HCT116 (cell line): Measurements from ENCODE around the gene GRIP1. TPM values are rescaled to one million over a fixed set of nuclear protein-coding genes. Genes with fewer than 3 reads are reported as not detected.

Source experiments
- ATAC-seq: fragments of 200-7000 bp; cut with Tn5 transposase; 2 replicates; pipeline ENCODE4 v1.9.1; 2020; ENCODE audit warnings: mild to moderate bottlenecking, moderate library complexity
- BruUV-seq: library from RNA; stranded (reverse); fragments of 400-500 nt; replicated peaks from 2 replicates; lab custom pipeline; 2021; lab: Mats Ljungman, UMichigan
- CTCF ChIA-PET: fragments of 300-600 bp; sonication (Branson Sonifier 250); formaldehyde crosslinking; loops from one replicate; lab custom pipeline; 2021; ENCODE audit warnings: antibody characterized with exemption; lab: Charles Lee
- POLR2A ChIA-PET: fragments of 300-600, 350-600 bp; sonication (Branson Sonifier 250); formaldehyde crosslinking; loops from one replicate; lab custom pipeline; 2021; ENCODE audit warnings: antibody characterized with exemption; lab: Charles Lee
- RAD21 ChIA-PET, 2 experiments: fragments of 300-600 bp; sonication (Branson Sonifier 250); formaldehyde crosslinking; loops; one replicate each; lab custom pipeline; 2023; ENCODE audit warnings: low total read pairs in 2 of 2; ENCODE audit not compliant: uncharacterized antibody in 2 of 2, unreplicated experiment in 2 of 2, low non-redundant PET in 1 of 2; lab: Charles Lee
- DNase-seq: peaks from one replicate; pipeline ENCODE4 v3.0.0-alpha.2; 2010; ENCODE audit warnings: low read depth, low spot score
- H2AFZ ChIP-seq: fragments of 200-600 bp; shearing (Covaris generic), sonication (generic); 2 replicates; pipeline ENCODE4 v1.6.1; 2017; ENCODE audit warnings: low read depth, mixed run types, mixed read lengths, antibody characterized with exemption, low read length; ENCODE audit not compliant: poor library complexity, severe bottlenecking
- H3K27ac ChIP-seq: 2 replicates; pipeline ENCODE4 v1.5.1; 2012; ENCODE audit warnings: low read depth, low read length
- H3K27me3 ChIP-seq: fragments of 200-600 bp; sonication (generic); 2 replicates; pipeline ENCODE4 v1.6.1; 2016; ENCODE audit warnings: mixed run types, low read length, mixed read lengths; ENCODE audit not compliant: insufficient read depth
- H3K36me3 ChIP-seq, 2 experiments: fragments of 200-500 bp in 1 of 2; fragments of 200-600 bp in 1 of 2; sonication (Bioruptor generic) in 1 of 2; sonication (generic) in 1 of 2; 2 replicates each; pipeline versions ENCODE4 v1.5.1 to v1.6.1; 2014 to 2016; ENCODE audit warnings: low read length in 2 of 2, inconsistent platforms in 1 of 2, mixed read lengths in 1 of 2, mixed run types in 1 of 2; ENCODE audit not compliant: insufficient read depth in 2 of 2, control insufficient read depth in 1 of 2
- H3K4me1 ChIP-seq, 2 experiments: fragments of 200-600 bp in 1 of 2; sonication (generic) in 1 of 2; 2 replicates each; pipeline versions ENCODE4 v1.5.1 to v1.6.1; 2012 to 2017; ENCODE audit warnings: low read length in 2 of 2, inconsistent platforms in 1 of 2, mild to moderate bottlenecking in 1 of 2, mixed read lengths in 1 of 2, mixed run types in 1 of 2, moderate library complexity in 1 of 2; ENCODE audit not compliant: insufficient read depth in 2 of 2, control insufficient read depth in 1 of 2
- H3K4me2 ChIP-seq: fragments of 200-600 bp; sonication (generic); 2 replicates; pipeline ENCODE4 v1.6.1; 2017; ENCODE audit warnings: mixed run types, low read length, mixed read lengths
- H3K4me3 ChIP-seq, 2 experiments: fragments of 200-600 bp in 1 of 2; sonication (generic) in 1 of 2; replicated peaks in 1 of 2; 2 replicates each; pipeline ENCODE4 v1.5.1; 2011 to 2016; ENCODE audit warnings: low read length in 2 of 2, control low read depth in 1 of 2, low read depth in 1 of 2, mild to moderate bottlenecking in 1 of 2, mixed read lengths in 1 of 2, mixed run types in 1 of 2
- H3K79me2 ChIP-seq: fragments of 200-600 bp; sonication (generic); 2 replicates; pipeline ENCODE4 v1.6.1; 2017; ENCODE audit warnings: mild to moderate bottlenecking, mixed run types, low read length, moderate library complexity, mixed read lengths; ENCODE audit not compliant: insufficient read depth
- H3K9ac ChIP-seq: fragments of 200-600 bp; sonication (generic); 2 replicates; pipeline ENCODE4 v1.6.1; 2016; ENCODE audit warnings: low read length, mixed read lengths
- H3K9me2 ChIP-seq: fragments of 200-600 bp; sonication (generic), shearing (Covaris generic); 2 replicates; pipeline ENCODE4 v1.6.1; 2017; ENCODE audit warnings: mixed run types, mild to moderate bottlenecking, moderate library complexity; ENCODE audit not compliant: insufficient read depth
- H3K9me3 ChIP-seq, 2 experiments: fragments of 200-500 bp in 1 of 2; fragments of 200-600 bp in 1 of 2; sonication (Bioruptor generic) in 1 of 2; sonication (generic) in 1 of 2; 2 replicates each; pipeline ENCODE4 v1.6.1; 2014 to 2017; ENCODE audit warnings: low read length in 2 of 2, mixed read lengths in 2 of 2, inconsistent platforms in 1 of 2, low read depth in 1 of 2, mild to moderate bottlenecking in 1 of 2, mixed run types in 1 of 2, moderate library complexity in 1 of 2; ENCODE audit not compliant: control insufficient read depth in 1 of 2, insufficient read depth in 1 of 2
- H4K20me1 ChIP-seq: fragments of 200-600 bp; sonication (generic), shearing (Covaris generic); 2 replicates; pipeline ENCODE4 v1.6.1; 2017; ENCODE audit warnings: mixed run types, mild to moderate bottlenecking, moderate library complexity; ENCODE audit not compliant: insufficient read depth
- EGR1 ChIP-seq: IDR thresholded peaks from 2 replicates; pipeline ENCODE4 v1.6.1; 2012; ENCODE audit warnings: low read depth
- EZH2 ChIP-seq: fragments of 200-600 bp; sonication (generic); IDR thresholded peaks from 2 replicates; pipeline ENCODE4 v1.6.1; 2017; ENCODE audit warnings: antibody characterized with exemption, mixed run types
- POLR2A ChIP-seq: IDR thresholded peaks from 2 replicates; pipeline ENCODE4 v1.7.0; 2011; ENCODE audit warnings: borderline replicate concordance; ENCODE audit not compliant: insufficient read depth, insufficient read length; ENCODE audit errors: extremely low read depth
- RAD21 ChIP-seq: IDR thresholded peaks from 2 replicates; pipeline ENCODE4 v1.6.1; 2012; ENCODE audit warnings: low read depth, mild to moderate bottlenecking
- SRF ChIP-seq: IDR thresholded peaks from 2 replicates; pipeline ENCODE4 v1.6.1; 2012; ENCODE audit warnings: low read depth
- intact Hi-C: fragments of 100-400 bp; cut with micrococcal nuclease; formaldehyde crosslinking; loops from 2 replicates; pipeline ENCODE4 v1.10.0; 2022
- total RNA-seq: library from RNA; stranded (reverse); gene quantifications from one replicate; pipeline ENCODE4 v1.2.1, GENCODE V29; 2021; ENCODE audit not compliant: unreplicated experiment
- TF ChIP-seq, protein P1 (sequence below): IDR thresholded peaks from 2 replicates; pipeline ENCODE4 v1.6.1; 2012

Gene GRIP1
- total RNA-seq, 1 experiment from 2014 or later = not detected

DNA sequence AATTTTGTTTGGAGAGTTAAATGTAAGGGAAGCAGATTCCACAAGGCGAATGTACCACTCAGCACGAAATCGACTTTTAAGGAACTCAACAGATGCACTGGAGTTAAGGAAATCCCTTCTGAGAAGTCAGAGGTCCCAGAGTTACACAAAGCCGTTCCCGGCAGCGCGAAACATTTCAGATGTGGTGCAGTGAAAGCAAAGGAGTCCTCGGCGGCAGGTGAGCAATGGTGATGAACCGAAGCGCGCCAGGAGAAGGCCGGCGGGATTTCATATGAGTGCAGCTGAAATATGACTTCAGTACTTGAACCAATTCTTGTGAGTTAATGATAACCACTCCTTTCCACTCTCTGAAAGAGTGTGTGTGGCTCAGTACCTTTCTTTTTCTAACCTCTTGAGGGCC is 183.2 kb downstream of the GRIP1 start (continued):
- TF ChIP-seq, protein P1, sequence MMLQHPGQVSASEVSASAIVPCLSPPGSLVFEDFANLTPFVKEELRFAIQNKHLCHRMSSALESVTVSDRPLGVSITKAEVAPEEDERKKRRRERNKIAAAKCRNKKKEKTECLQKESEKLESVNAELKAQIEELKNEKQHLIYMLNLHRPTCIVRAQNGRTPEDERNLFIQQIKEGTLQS = no peak
- TF ChIP-seq RAD21 = no peak

DNA sequence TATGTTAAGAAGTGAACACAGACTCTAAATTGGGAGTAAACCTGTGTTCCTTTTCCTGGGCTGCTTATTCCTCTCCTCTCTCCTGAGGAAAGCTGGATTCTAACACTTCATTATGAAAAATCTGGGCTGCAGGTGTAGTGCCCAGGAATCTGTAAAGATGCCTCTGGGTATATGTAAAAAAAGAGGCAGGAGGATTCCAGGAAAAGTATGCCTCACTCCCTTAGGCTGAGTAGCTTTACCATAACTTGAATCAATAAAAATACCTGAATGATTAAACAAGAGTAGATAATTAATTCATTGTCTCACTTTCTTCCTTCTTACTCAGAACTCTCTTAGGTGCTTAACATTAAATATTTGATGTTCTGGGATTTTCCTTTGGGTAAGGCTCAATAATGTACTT is 185.1 kb downstream of the GRIP1 start:
- Histone ChIP-seq H3K36me3 (no peaks in the 10 kb centered on the region), H3K9me3 (no peaks in the 10 kb centered on the region), H2AFZ (no peak overlapping the region), H3K4me2 (no peak overlapping the region), H3K9ac (no peak overlapping the region), H3K4me3 (no peak overlapping the region), H3K9me2 (no peaks in the 10 kb centered on the region), H3K79me2 (no peaks in the 10 kb centered on the region), H3K27ac (no peak overlapping the region), H3K27me3 (peaks cover 44% of the 10 kb centered on the region), H3K4me1 (no peaks in the 10 kb centered on the region), H4K20me1 (no peaks in the 10 kb centered on the region)
- intact Hi-C loops = no loop called here
- TF ChIP-seq SRF = no peak
- no peak for TF ChIP-seq EGR1
- no peak for TF ChIP-seq POLR2A
- POLR2A ChIA-PET = no interaction called here
- no peak for DNase-seq
- BruUV-seq = no TSS peak
- RAD21 ChIA-PET = no interaction called here
- no peak for ATAC-seq
- CTCF ChIA-PET = no interaction called here

DNA sequence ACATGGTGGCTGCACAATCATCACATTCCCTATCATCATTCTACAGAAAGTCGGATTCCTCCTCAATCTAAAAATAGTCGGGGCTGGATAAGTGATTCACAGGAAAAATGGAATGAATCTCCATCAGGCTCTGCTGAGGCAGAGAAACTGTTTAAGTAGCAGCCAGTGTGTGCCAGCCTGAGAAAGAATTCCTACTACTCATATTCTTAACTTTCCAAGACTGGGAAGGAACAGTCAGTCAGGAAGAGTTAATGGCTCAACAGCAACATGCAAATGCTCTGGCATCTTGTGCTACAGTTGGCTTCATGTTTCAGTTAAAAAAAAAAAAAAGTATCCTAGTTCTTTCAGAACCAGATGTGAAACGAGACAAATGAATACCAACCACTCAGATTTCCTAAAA is 187.0 kb downstream of the GRIP1 start:
- no peaks in the 10 kb centered on the region for H3K9me3 ChIP-seq
- H3K9me2 ChIP-seq = no peaks in the 10 kb centered on the region
- H3K9ac ChIP-seq = no peak overlapping the region
- POLR2A ChIA-PET = no interaction called here
- DNase-seq (no peak), ATAC-seq (no peak)
- H3K4me2 ChIP-seq = no peak overlapping the region
- no TSS peak for BruUV-seq
- no peak overlapping the region for H2AFZ ChIP-seq
- no peak overlapping the region for H3K27ac ChIP-seq
- H3K4me1 ChIP-seq = no peaks in the 10 kb centered on the region
- peaks cover 37% of the 10 kb centered on the region for H3K27me3 ChIP-seq
- intact Hi-C loops = no loop called here
- no peak overlapping the region for H3K4me3 ChIP-seq
- CTCF ChIA-PET = no interaction called here
- no peaks in the 10 kb centered on the region for H4K20me1 ChIP-seq
- no peaks in the 10 kb centered on the region for H3K36me3 ChIP-seq
- no peak; the same call in 1 of the 2 replicates for TF ChIP-seq EZH2
- TF ChIP-seq, protein P1 = no peak
- RAD21 ChIA-PET = no interaction called here
- H3K79me2 ChIP-seq = no peaks in the 10 kb centered on the region
